GM12873 (cell line): Measurements from ENCODE around the gene HOXB2.

ENCODE experiments used
- CTCF ChIP-seq: IDR thresholded peaks from 2 replicates; pipeline ENCODE4 v1.5.1; 2012; ENCODE audit warnings: low read depth, mild to moderate bottlenecking, moderate library complexity, low read length, control low read depth; ENCODE audit not compliant: insufficient read depth; ENCODE audit errors: missing control alignments

The HOXB2 gene

GRCh38 chr17:48539177-48539576, 5.7 kb downstream of the HOXB2 start:
- no peak for TF ChIP-seq CTCF

- TF ChIP-seq CTCF, result no peak
Observed at GRCh38 chr17:48537316-48537715, 7.6 kb downstream of the HOXB2 start.

GRCh38 chr17:48532261-48532660, 12.6 kb downstream of the HOXB2 start:
- TF ChIP-seq CTCF, result no peak

- no peak for TF ChIP-seq CTCF
Observed at GRCh38 chr17:48530887-48531272, 14.0 kb downstream of the HOXB2 start, which contains the start of gene HOXB1. Gene HOXB1 (minus strand): TSS chr17:48531011. CDS start chr17:48530904, 107 bp downstream.

GRCh38 chr17:48530208-48530886, 14.6 kb downstream of the HOXB2 start:
- TF ChIP-seq CTCF, result no peak

- TF ChIP-seq CTCF, result no peak
Observed at GRCh38 chr17:48529683-48530009, 15.3 kb downstream of the HOXB2 start.

- no peak for TF ChIP-seq CTCF
Observed at GRCh38 chr17:48528936-48529682, 15.8 kb downstream of the HOXB2 start.
